ENCODE data around the gene PDE10A.

DNA sequence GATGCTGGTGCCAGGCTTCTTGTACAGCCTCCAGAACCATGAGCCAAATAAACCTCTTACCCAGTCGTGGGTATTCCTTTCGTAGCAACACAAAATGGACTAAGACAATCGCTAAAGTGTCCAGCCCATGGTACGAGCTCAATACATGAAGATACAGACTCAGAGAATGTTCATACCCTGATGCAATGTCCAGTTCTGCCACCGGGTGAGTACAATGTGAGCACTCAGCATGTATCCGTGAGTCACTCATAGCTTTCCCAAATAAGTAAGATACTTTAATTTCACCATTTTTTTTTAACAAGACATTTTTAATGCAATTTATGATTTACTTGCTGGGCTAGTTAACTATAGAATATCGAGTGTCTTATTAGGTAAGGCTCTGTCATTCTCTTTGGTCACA lies 26.7 kb upstream of the PDE10A start:
- TF ChIP-seq TP53 (CRISPR knock-in tag; conservative IDR thresholded peaks at IDR 0.05) (no peak), SP2 (CRISPR knock-in tag; IDR thresholded peaks at IDR 0.05) (no peak), HDAC6 (IDR thresholded peaks at IDR 0.05; ENCODE audit: low read depth, low read length) (no peak), IKZF1 (IDR thresholded peaks at IDR 0.05) (no peak), MIXL1 (CRISPR knock-in tag; IDR thresholded peaks at IDR 0.05) (no peak)
- TF ChIP-seq, protein P1, sequence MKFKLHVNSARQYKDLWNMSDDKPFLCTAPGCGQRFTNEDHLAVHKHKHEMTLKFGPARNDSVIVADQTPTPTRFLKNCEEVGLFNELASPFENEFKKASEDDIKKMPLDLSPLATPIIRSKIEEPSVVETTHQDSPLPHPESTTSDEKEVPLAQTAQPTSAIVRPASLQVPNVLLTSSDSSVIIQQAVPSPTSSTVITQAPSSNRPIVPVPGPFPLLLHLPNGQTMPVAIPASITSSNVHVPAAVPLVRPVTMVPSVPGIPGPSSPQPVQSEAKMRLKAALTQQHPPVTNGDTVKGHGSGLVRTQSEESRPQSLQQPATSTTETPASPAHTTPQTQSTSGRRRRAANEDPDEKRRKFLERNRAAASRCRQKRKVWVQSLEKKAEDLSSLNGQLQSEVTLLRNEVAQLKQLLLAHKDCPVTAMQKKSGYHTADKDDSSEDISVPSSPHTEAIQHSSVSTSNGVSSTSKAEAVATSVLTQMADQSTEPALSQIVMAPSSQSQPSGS (CRISPR knock-in tag; IDR thresholded peaks at IDR 0.05) = no peak

Data from HepG2 (cell line).